ENCODE data around the gene CCDC85B.

CCDC85B gene

GRCh38 chr11:65856689-65857499 lies 33.6 kb upstream of the CCDC85B start:
- TF ChIP-seq, protein P1, sequence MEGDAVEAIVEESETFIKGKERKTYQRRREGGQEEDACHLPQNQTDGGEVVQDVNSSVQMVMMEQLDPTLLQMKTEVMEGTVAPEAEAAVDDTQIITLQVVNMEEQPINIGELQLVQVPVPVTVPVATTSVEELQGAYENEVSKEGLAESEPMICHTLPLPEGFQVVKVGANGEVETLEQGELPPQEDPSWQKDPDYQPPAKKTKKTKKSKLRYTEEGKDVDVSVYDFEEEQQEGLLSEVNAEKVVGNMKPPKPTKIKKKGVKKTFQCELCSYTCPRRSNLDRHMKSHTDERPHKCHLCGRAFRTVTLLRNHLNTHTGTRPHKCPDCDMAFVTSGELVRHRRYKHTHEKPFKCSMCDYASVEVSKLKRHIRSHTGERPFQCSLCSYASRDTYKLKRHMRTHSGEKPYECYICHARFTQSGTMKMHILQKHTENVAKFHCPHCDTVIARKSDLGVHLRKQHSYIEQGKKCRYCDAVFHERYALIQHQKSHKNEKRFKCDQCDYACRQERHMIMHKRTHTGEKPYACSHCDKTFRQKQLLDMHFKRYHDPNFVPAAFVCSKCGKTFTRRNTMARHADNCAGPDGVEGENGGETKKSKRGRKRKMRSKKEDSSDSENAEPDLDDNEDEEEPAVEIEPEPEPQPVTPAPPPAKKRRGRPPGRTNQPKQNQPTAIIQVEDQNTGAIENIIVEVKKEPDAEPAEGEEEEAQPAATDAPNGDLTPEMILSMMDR (IDR thresholded peaks at IDR 0.05; ENCODE audit: control extremely low read depth, extremely low read depth, low read depth, missing control alignments) = no peak
- ChIA-PET CTCF (interaction anchor here (1.0 to 3.5 kb wide), 2 partner anchors 35 to 77 kb away, joined by 3 to 14 read pairs; partner anchors contain the start of gene AP5B1), POLR2A (interaction anchor here (0.6 to 2.8 kb wide), 4 partner anchors 9 to 31 kb away, joined by 3 to 12 read pairs (median 4); partner anchors contain the start of genes FIBP and SNX32)
- DNase-seq (ENCODE audit: extremely low spot score) = peak; percentile 79

DNA sequence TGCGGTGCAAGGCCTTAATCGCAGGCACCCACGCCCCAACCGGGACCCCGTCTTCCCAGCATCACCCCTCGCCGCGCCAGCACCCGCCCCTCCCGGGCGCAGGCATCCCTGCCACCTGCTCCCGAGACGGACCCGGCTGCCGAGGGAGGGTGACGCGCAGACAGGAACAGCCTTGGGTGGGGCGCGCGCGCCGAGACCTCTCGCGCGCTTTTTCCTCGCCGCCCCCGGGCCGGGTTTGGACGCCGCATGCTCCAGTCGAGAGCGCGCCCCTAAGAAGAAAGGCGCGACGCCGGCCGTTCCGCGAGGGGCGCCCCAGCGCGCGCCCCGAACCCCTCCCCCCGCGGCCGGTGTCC lies 33.0 kb upstream of the CCDC85B start:
- TF ChIP-seq, protein P1 (IDR thresholded peaks at IDR 0.05; ENCODE audit: control extremely low read depth, extremely low read depth, low read depth, missing control alignments) = no peak
- DNase-seq (ENCODE audit: extremely low spot score) = no peak
- ChIA-PET POLR2A (interaction anchor here (0.8 to 2.8 kb wide), 4 partner anchors 10 to 31 kb away, joined by 3 to 12 read pairs (median 4); partner anchors contain the start of genes FIBP and SNX32), CTCF (interaction anchor here (1.0 to 17.2 kb wide), 4 partner anchors 14 to 77 kb away, joined by 3 to 535 read pairs (median 74); partner anchors contain the start of genes AP5B1, CCDC85B, CTSW and EFEMP2)

- ChIA-PET POLR2A (interaction anchor here (0.5 to 2.8 kb wide), 16 partner anchors 9 to 375 kb away, joined by 3 to 25 read pairs (median 4); partner anchors contain the start of genes CCDC85B, FIBP, RELA and SF3B2), CTCF (interaction anchor here (1.6 to 17.2 kb wide), 5 partner anchors 13 to 131 kb away, joined by 3 to 535 read pairs (median 14); partner anchors contain the start of genes AP5B1, CCDC85B, CTSW and EFEMP2)
- TF ChIP-seq, protein P1 (IDR thresholded peaks at IDR 0.05; ENCODE audit: control extremely low read depth, extremely low read depth, low read depth, missing control alignments) = no peak
- peak; percentile 90 for DNase-seq (ENCODE audit: extremely low spot score)
These were observed 32.4 kb upstream of the CCDC85B start, which contains the start of gene CFL1 for GRCh38 chr11:65857853-65858680. Gene CFL1 (minus strand): TSS chr11:65858180. CDS start chr11:65858099, 81 bp downstream.

- CTCF ChIA-PET = interaction anchor here (1.3 to 17.2 kb wide), 11 partner anchors 13 to 194 kb away, joined by 3 to 535 read pairs (median 7); partner anchors contain the start of genes AP5B1, CCDC85B, CTSW and EFEMP2
- DNase-seq (ENCODE audit: extremely low spot score) = no peak
- TF ChIP-seq, protein P1 (IDR thresholded peaks at IDR 0.05; ENCODE audit: control extremely low read depth, extremely low read depth, low read depth, missing control alignments) = no peak
- POLR2A ChIA-PET = interaction anchor here (0.5 to 2.8 kb wide), 19 partner anchors 8 to 376 kb away, joined by 3 to 25 read pairs (median 4); partner anchors contain the start of genes CCDC85B, FIBP, RELA and SF3B2
These were observed 31.8 kb upstream of the CCDC85B start for GRCh38 chr11:65858681-65859087.

DNA sequence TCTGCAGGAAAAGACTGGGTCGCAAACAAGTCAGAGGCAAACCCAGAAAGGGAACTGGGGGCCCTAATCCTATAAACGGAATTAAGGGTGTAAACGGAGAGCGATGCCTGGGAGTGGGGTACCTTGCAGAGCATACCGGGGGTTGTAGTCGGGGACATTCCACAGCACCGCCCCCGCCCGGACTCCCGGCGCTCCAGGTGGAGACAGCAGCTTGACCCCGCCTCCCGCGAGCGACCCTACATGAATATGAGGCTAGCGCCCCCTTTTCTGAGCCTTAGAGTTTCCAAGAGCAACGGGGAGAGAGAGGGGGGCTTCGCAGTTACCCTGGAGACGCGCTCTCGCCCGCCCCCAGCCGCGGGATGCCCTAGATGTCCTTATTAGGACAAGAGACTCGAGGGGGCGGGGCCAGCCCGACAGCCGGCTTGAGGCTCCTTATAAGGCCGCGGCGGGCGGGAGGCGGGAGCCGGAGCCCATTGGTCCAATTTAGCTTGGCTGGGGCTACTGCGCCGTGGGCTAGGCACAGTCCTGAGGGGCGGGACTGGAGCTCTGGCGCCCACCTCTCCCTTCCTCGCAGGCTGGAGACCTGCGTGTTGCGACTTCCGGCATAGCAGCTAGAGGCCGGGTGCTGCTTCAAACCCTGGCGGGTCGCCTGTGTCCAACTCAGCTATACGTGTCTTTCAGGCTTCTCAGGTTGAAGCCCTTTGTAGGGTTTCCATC lies 31.2 kb upstream of the CCDC85B start:
- TF ChIP-seq, protein P1 (IDR thresholded peaks at IDR 0.05; ENCODE audit: control extremely low read depth, extremely low read depth, low read depth, missing control alignments) = peak; percentile 6
- ChIA-PET CTCF (interaction anchor here (0.6 to 17.2 kb wide), 51 partner anchors 8 to 713 kb away, joined by 3 to 535 read pairs (median 3); partner anchors contain the start of genes AP5B1, BANF1, CCDC85B and CTSW), POLR2A (interaction anchor here (1.1 to 2.8 kb wide), 15 partner anchors 8 to 197 kb away, joined by 3 to 25 read pairs (median 5); partner anchors contain the start of genes BANF1, CCDC85B, EIF1AD and FIBP)
- peak; percentile 95 for DNase-seq (ENCODE audit: extremely low spot score)
